H9 (cell line): Measurements from ENCODE around the gene MAP2K7. TPM values are rescaled to one million over a fixed set of nuclear protein-coding genes. Genes with fewer than 3 reads are reported as not detected.

Source experiments
- DNase-seq: peaks from one replicate; pipeline ENCODE4 v3.0.0-alpha.2; 2017
- H2AFZ ChIP-seq: one replicate; pipeline ENCODE4 v1.6.1; 2013; ENCODE audit warnings: mild to moderate bottlenecking, low read length, control low read depth, moderate library complexity
- H2AK5ac ChIP-seq: 2 replicates; pipeline ENCODE4 v1.6.1; 2013; ENCODE audit warnings: low read length, control low read depth, mixed read lengths; ENCODE audit not compliant: insufficient read length
- H2BK120ac ChIP-seq: one replicate; pipeline ENCODE4 v1.6.1; 2013; ENCODE audit warnings: low read depth, mild to moderate bottlenecking, low read length, control low read depth, inconsistent platforms; ENCODE audit not compliant: poor library complexity, severe bottlenecking
- H2BK12ac ChIP-seq: 2 replicates; pipeline ENCODE4 v1.6.1; 2013; ENCODE audit warnings: low read length, control low read depth, mixed read lengths, low read depth; ENCODE audit not compliant: insufficient read length
- H2BK15ac ChIP-seq: 2 replicates; pipeline ENCODE4 v1.6.1; 2013; ENCODE audit warnings: low read depth, low read length, control low read depth
- H2BK20ac ChIP-seq: one replicate; pipeline ENCODE4 v1.6.1; 2013; ENCODE audit warnings: low read depth, mild to moderate bottlenecking, low read length, control low read depth, inconsistent platforms; ENCODE audit not compliant: poor library complexity, severe bottlenecking
- H2BK5ac ChIP-seq: 2 replicates; pipeline ENCODE4 v1.6.1; 2013; ENCODE audit warnings: low read length, control low read depth, mixed read lengths; ENCODE audit not compliant: insufficient read length
- H3K14ac ChIP-seq: 2 replicates; pipeline ENCODE4 v1.6.1; 2013; ENCODE audit warnings: low read length, control low read depth; ENCODE audit not compliant: insufficient read depth
- H3K18ac ChIP-seq: 2 replicates; pipeline ENCODE4 v1.6.1; 2013; ENCODE audit warnings: low read depth, mild to moderate bottlenecking, mixed read lengths, low read length, control low read depth; ENCODE audit not compliant: insufficient read length
- H3K23ac ChIP-seq: 2 replicates; pipeline ENCODE4 v1.6.1; 2013; ENCODE audit warnings: low read length, control low read depth, mixed read lengths, low read depth; ENCODE audit not compliant: insufficient read length
- H3K23me2 ChIP-seq: 2 replicates; pipeline ENCODE4 v1.6.1; 2013; ENCODE audit warnings: low read depth, mild to moderate bottlenecking, mixed read lengths, low read length, control low read depth; ENCODE audit not compliant: insufficient read length, poor library complexity, severe bottlenecking
- H3K27ac ChIP-seq: 2 replicates; pipeline ENCODE4 v1.5.1; 2013; ENCODE audit warnings: low read length, control low read depth, mixed read lengths, low read depth; ENCODE audit not compliant: insufficient read length
- H3K27me3 ChIP-seq: 2 replicates; pipeline ENCODE4 v1.6.1; 2013; ENCODE audit warnings: low read length, control low read depth, inconsistent platforms; ENCODE audit not compliant: insufficient read depth
- H3K4ac ChIP-seq: 2 replicates; pipeline ENCODE4 v1.6.1; 2013; ENCODE audit warnings: low read depth, mild to moderate bottlenecking, control low read depth, inconsistent platforms, low read length, moderate library complexity
- H3K4me1 ChIP-seq: 2 replicates; pipeline ENCODE4 v1.6.1; 2013; ENCODE audit warnings: low read length, control low read depth, inconsistent platforms; ENCODE audit not compliant: insufficient read depth
- H3K4me2 ChIP-seq: 2 replicates; pipeline ENCODE4 v1.6.1; 2013; ENCODE audit warnings: low read length, control low read depth, mixed read lengths; ENCODE audit not compliant: insufficient read length, insufficient read depth
- H3K56ac ChIP-seq: 2 replicates; pipeline ENCODE4 v1.6.1; 2013; ENCODE audit warnings: low read depth, mild to moderate bottlenecking, mixed read lengths, low read length, control low read depth; ENCODE audit not compliant: insufficient read length
- H3K79me1 ChIP-seq: 2 replicates; pipeline ENCODE4 v1.6.1; 2013; ENCODE audit warnings: low read depth, mild to moderate bottlenecking, moderate library complexity, low read length, control low read depth, inconsistent platforms; ENCODE audit not compliant: insufficient read depth, poor library complexity, severe bottlenecking
- H3K79me2 ChIP-seq: 2 replicates; pipeline ENCODE4 v1.6.1; 2013; ENCODE audit warnings: low read length, control low read depth, inconsistent platforms; ENCODE audit not compliant: insufficient read depth
- H3K9ac ChIP-seq: 2 replicates; pipeline ENCODE4 v1.6.1; 2013; ENCODE audit warnings: low read length, control low read depth, mixed read lengths; ENCODE audit not compliant: insufficient read length; ENCODE audit errors: extremely low read depth
- H3K9me3 ChIP-seq: one replicate; pipeline ENCODE4 v1.6.1; 2013; ENCODE audit warnings: low read depth, low read length, inconsistent platforms; ENCODE audit not compliant: control insufficient read depth
- H3T11ph ChIP-seq: one replicate; pipeline ENCODE4 v1.6.1; 2013; ENCODE audit warnings: mild to moderate bottlenecking, low read length, control low read depth, inconsistent platforms
- H4K20me1 ChIP-seq: one replicate; pipeline ENCODE4 v1.6.1; 2013; ENCODE audit not compliant: control insufficient read depth, insufficient read length, insufficient read depth
- H4K5ac ChIP-seq: 2 replicates; pipeline ENCODE4 v1.6.1; 2013; ENCODE audit warnings: low read depth, mild to moderate bottlenecking, mixed read lengths, low read length, control low read depth; ENCODE audit not compliant: insufficient read length
- H4K8ac ChIP-seq: replicated peaks from 2 replicates; pipeline ENCODE4 v1.6.1; 2013; ENCODE audit warnings: low read length, control low read depth, mixed read lengths, low read depth; ENCODE audit not compliant: insufficient read length
- H4K91ac ChIP-seq: 2 replicates; pipeline ENCODE4 v1.6.1; 2013; ENCODE audit warnings: low read depth, mild to moderate bottlenecking, moderate library complexity, mixed read lengths, low read length, control low read depth; ENCODE audit not compliant: insufficient read length
- H3K27ac Mint-ChIP-seq, 3 experiments: 2 replicates in 2 of 3; 3 replicates in 1 of 3; pipeline ENCODE4 v1.8.0; 2020 to 2021; ENCODE audit warnings: mixed read lengths in 3 of 3, mild to moderate bottlenecking in 1 of 3, moderate library complexity in 1 of 3
- H3K27me3 Mint-ChIP-seq: 2 replicates; pipeline ENCODE4 v1.8.0; 2021; ENCODE audit warnings: low read depth, mild to moderate bottlenecking, moderate library complexity, mixed read lengths
- H3K36me3 Mint-ChIP-seq, 3 experiments: 2 replicates in 2 of 3; 3 replicates in 1 of 3; pipeline ENCODE4 v1.8.0; 2020 to 2021; ENCODE audit warnings: low read depth in 3 of 3, mixed read lengths in 3 of 3; ENCODE audit not compliant: insufficient read depth in 1 of 3
- H3K4me1 Mint-ChIP-seq, 2 experiments: 2 replicates each; pipeline ENCODE4 v1.8.0; 2020; ENCODE audit warnings: mixed read lengths in 2 of 2
- H3K4me3 Mint-ChIP-seq, 2 experiments: 2 replicates in 1 of 2; 3 replicates in 1 of 2; pipeline ENCODE4 v1.8.0; 2020 to 2021; ENCODE audit warnings: mild to moderate bottlenecking in 2 of 2, mixed read lengths in 2 of 2, moderate library complexity in 1 of 2
- H3K9me3 Mint-ChIP-seq, 2 experiments: 2 replicates in 1 of 2; 3 replicates in 1 of 2; pipeline ENCODE4 v1.8.0; 2020; ENCODE audit warnings: mild to moderate bottlenecking in 2 of 2, mixed read lengths in 2 of 2, moderate library complexity in 1 of 2
- CTCF ChIP-seq: fragments of 200-600 bp; sonication (generic); conservative IDR thresholded peaks from 3 replicates; pipeline ENCODE4 v1.8.0; 2021; ENCODE audit warnings: antibody characterized with exemption, mild to moderate bottlenecking
- WGBS: extraction: QIAGEN DNeasy Blood & Tissue Kit; methylation state at CpG from one replicate; pipeline ENCODE4 v1.1.7; 2013; ENCODE audit warnings: missing lambda C conversion rate, low lambda C conversion rate, mixed read lengths; ENCODE audit not compliant: insufficient read length; ENCODE audit errors: extremely low coverage; 5-methylcytosine and 5-hydroxymethylcytosine counted together
- total RNA-seq: library from RNA; stranded (reverse); gene quantifications from 2 replicates; pipeline ENCODE4 v1.2.1, GENCODE V29; 2021

MAP2K7 gene
- total RNA-seq, 1 experiment from 2014 or later: 48.1 TPM

GRCh38 chr19:7855426-7856108 lies 48.1 kb upstream of the MAP2K7 start:
- Histone ChIP-seq H4K8ac (no peak overlapping the region), H3K23me2 (peaks cover 3% of the 10 kb centered on the region), H3K4me1 (no peaks in the 10 kb centered on the region), H3K56ac (no peak overlapping the region), H3K4ac (no peak overlapping the region), H2AFZ (no peak overlapping the region), H2BK20ac (no peak overlapping the region), H4K91ac (no peak overlapping the region), H3K23ac (no peak overlapping the region), H3K4me2 (no peak overlapping the region), H2BK120ac (no peak overlapping the region), H3K27ac (no peak overlapping the region), H3K14ac (no peak overlapping the region), H3K79me2 (no peaks in the 10 kb centered on the region), H3K18ac (no peak overlapping the region), H3K9me3 (no peaks in the 10 kb centered on the region), H3T11ph (no peak overlapping the region), H4K20me1 (no peaks in the 10 kb centered on the region), H3K9ac (no peak overlapping the region), H2BK15ac (no peak overlapping the region), H3K79me1 (no peaks in the 10 kb centered on the region), H2BK12ac (no peak overlapping the region), H4K5ac (no peak overlapping the region), H2BK5ac (no peak overlapping the region), H3K27me3 (no peaks in the 10 kb centered on the region), H2AK5ac (no peak overlapping the region)
- Mint-ChIP-seq H3K9me3 (no peaks in the 10 kb centered on the region), H3K27me3 (peaks cover 46% of the 10 kb centered on the region), H3K4me3 (no peak overlapping the region), H3K27ac (no peak overlapping the region), H3K4me1 (peaks cover 8 to 34% of the 10 kb centered on the region in 2 experiments), H3K36me3 (no peaks in the 10 kb centered on the region)
- TF ChIP-seq CTCF: no peak
- WGBS: no CpG with 5 or more reads among the region's 26 CpGs
- no peak for DNase-seq
